Tibial nerve (tissue), 3 donors: Measurements from ENCODE around the gene FIP1L1.
"Not testable (repeated sequence)": the region's sequence is repeated elsewhere in the genome, so short reads cannot be mapped to it uniquely, and the experiment has no call there.

Experiments
- POLR2A ChIP-seq, 2 donors: fragments of 450-650 bp; IDR thresholded peaks; one replicate each; pipeline ENCODE4 v1.6.1; 2017; ENCODE audit warnings: antibody characterized with exemption in 2 of 2, mild to moderate bottlenecking in 2 of 2, moderate library complexity in 2 of 2
- TF ChIP-seq, protein P1 (sequence below), 5 experiments: fragments of 200-600 bp in 3 of 5; fragments of 450-650 bp in 2 of 5; sonication (generic) in 3 of 5; IDR thresholded peaks; one replicate each; pipeline ENCODE4 v1.5.1; 2016 to 2019; ENCODE audit warnings: antibody characterized with exemption in 5 of 5, mild to moderate bottlenecking in 3 of 5, moderate library complexity in 2 of 5

DNA sequence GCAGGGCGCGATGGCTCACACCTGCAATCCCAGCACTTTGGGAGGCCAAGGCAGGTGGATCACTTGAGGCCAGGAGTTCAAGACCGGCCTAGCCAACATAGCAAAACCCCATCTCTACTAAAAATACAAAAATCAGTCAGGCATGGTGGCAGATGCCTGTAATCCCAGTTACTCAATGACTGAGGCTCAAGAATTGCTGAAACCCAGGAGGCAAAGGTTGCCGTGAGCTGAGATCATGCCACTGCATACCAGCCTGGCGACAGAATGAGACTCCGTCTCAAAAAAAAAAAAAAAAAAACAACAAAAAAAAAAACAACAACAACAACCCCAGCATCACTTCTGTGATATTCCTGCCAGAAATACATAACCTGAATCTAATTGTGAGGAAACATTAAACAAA is 42.5 kb upstream of the FIP1L1 start:
- TF ChIP-seq, protein P1, sequence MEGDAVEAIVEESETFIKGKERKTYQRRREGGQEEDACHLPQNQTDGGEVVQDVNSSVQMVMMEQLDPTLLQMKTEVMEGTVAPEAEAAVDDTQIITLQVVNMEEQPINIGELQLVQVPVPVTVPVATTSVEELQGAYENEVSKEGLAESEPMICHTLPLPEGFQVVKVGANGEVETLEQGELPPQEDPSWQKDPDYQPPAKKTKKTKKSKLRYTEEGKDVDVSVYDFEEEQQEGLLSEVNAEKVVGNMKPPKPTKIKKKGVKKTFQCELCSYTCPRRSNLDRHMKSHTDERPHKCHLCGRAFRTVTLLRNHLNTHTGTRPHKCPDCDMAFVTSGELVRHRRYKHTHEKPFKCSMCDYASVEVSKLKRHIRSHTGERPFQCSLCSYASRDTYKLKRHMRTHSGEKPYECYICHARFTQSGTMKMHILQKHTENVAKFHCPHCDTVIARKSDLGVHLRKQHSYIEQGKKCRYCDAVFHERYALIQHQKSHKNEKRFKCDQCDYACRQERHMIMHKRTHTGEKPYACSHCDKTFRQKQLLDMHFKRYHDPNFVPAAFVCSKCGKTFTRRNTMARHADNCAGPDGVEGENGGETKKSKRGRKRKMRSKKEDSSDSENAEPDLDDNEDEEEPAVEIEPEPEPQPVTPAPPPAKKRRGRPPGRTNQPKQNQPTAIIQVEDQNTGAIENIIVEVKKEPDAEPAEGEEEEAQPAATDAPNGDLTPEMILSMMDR (IDR thresholded peaks at IDR 0.05), result not testable (repeated sequence)
- not testable (repeated sequence) for TF ChIP-seq POLR2A (IDR thresholded peaks at IDR 0.05)
